GM12864 (cell line): ENCODE results near the gene CIB1.

Experiments
- DNase-seq: peaks from one replicate; pipeline ENCODE4 v3.0.0-alpha.2; 2011; ENCODE audit warnings: low read depth
- H3K4me3 ChIP-seq: 2 replicates; pipeline ENCODE4 v1.5.1; 2011; ENCODE audit warnings: mild to moderate bottlenecking, low read depth, low read length, control low read depth
- TF ChIP-seq, protein P1 (sequence below): IDR thresholded peaks from 2 replicates; pipeline ENCODE4 v1.5.1; 2011; ENCODE audit warnings: low read depth, mild to moderate bottlenecking, moderate library complexity, low read length, control low read depth, inconsistent platforms; ENCODE audit errors: missing control alignments

Gene CIB1

GRCh38 chr15:90223441-90224165 lies 10.1 kb downstream of the CIB1 start:
- H3K4me3 ChIP-seq: no peak overlapping the region
- TF ChIP-seq, protein P1, sequence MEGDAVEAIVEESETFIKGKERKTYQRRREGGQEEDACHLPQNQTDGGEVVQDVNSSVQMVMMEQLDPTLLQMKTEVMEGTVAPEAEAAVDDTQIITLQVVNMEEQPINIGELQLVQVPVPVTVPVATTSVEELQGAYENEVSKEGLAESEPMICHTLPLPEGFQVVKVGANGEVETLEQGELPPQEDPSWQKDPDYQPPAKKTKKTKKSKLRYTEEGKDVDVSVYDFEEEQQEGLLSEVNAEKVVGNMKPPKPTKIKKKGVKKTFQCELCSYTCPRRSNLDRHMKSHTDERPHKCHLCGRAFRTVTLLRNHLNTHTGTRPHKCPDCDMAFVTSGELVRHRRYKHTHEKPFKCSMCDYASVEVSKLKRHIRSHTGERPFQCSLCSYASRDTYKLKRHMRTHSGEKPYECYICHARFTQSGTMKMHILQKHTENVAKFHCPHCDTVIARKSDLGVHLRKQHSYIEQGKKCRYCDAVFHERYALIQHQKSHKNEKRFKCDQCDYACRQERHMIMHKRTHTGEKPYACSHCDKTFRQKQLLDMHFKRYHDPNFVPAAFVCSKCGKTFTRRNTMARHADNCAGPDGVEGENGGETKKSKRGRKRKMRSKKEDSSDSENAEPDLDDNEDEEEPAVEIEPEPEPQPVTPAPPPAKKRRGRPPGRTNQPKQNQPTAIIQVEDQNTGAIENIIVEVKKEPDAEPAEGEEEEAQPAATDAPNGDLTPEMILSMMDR: no peak
- no peak for DNase-seq

GRCh38 chr15:90222547-90222946 lies 11.2 kb downstream of the CIB1 start:
- DNase-seq: no peak
- TF ChIP-seq, protein P1: no peak

DNA sequence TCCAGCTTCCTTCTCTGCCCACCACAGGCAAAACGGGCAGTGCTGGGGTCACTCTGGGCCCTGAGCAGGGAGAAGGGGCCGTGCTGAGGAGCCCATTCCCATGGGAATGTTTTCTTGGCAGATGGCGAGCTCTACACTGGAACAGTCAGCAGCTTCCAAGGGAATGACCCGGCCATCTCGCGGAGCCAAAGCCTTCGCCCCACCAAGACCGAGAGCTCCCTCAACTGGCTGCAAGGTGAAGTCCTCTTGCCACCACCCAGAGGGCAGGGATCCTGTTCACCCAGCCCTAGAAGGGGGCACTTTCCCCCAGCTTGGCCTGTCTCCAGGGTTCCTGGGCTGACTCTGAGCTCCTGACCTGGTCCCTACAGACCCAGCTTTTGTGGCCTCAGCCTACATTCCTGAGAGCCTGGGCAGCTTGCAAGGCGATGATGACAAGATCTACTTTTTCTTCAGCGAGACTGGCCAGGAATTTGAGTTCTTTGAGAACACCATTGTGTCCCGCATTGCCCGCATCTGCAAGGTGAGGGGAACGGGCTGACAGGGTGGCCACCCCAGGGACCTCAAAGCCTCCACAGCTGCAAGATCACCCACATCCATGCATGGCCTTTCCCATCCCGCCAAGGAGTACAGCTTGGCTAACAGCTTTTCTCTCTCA lies 12.4 kb downstream of the CIB1 start:
- TF ChIP-seq, protein P1: peak; percentile 88
- DNase-seq: no peak
- no peak overlapping the region for H3K4me3 ChIP-seq

More at GRCh38 chr15:90222547-90222946, 11.2 kb downstream of the CIB1 start:
- H3K4me3 ChIP-seq: no peak overlapping the region

GRCh38 chr15:90219421-90220141 lies 14.2 kb downstream of the CIB1 start:
- H3K4me3 ChIP-seq: no peak overlapping the region
- no peak for DNase-seq
- TF ChIP-seq, protein P1: peak; percentile 83

GRCh38 chr15:90217671-90218394 lies 15.9 kb downstream of the CIB1 start:
- TF ChIP-seq, protein P1: no peak
- no peak overlapping the region for H3K4me3 ChIP-seq
- no peak for DNase-seq

DNA sequence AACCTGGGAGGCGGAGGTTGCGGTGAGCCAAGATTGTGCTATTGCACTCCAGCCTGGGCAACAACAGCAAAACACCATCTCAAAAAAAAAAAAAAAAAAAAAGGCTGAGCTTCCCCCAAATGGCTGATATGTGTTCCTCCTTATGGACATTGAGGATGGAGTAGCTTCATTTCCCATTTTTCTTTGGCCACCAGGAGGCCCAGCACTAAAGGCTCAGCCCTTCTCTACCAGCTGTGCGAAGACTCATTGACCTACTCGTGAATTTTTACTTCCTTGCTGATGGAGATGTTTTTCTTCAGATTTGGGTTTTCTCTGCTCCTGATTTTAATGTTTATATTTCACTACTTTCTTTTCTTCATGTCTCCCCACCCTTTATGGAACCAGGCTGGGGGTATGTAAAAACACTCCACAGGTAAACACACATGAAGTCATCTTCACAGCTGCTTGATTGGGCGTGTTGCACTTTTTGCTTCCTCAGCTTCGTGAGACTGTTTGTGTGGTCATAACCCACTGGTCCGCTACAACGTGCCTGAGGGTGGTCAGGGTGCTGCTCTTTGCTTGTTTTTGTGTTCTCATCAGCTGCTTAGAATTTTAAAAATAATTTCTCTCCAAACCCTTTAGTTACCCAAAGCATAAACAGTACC lies 19.1 kb downstream of the CIB1 start:
- TF ChIP-seq, protein P1: peak; percentile 4
- no peak for DNase-seq
- no peak overlapping the region for H3K4me3 ChIP-seq
